GM21526 (cell line): ENCODE data around the gene KRTAP12-3.
"Not testable (repeated sequence)": the region's sequence is repeated elsewhere in the genome, so short reads cannot be mapped to it uniquely, and the experiment has no call there.

Source experiments
- ATAC-seq: cut with Tn5 transposase; IDR thresholded peaks from one replicate; pipeline ENCODE4 v1.9.1; 2021; ENCODE audit warnings: moderate library complexity; ENCODE audit not compliant: unreplicated experiment, low FRiP score

KRTAP12-3 gene

DNA sequence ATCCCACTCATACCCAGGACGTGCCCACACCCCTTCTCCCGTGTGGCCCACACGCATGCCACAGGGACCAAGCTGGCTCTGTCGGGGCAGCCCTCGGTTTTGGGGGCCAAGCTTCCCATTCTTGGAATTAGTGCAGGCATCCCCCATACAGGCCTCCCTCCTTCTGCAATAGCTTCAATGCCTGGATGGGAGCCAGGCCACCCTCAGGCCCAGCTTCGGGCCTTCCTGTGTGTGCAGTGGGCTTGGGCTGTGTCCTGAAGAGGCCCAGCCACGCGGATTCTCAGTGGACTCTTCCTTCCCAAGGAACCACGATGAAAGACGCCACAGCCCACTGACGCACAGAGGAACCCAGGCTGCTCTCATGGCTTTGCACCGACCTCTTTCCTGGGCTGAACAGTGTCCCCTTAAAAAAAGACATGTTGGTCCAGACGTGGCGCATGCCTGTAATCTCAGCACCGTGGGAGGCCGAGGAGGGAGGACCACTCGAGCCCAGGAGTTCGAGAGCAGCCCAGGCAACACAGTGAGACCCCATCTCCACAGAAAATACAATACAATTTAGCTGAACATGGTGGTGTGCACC lies 8.1 kb upstream of the KRTAP12-3 start:
- ATAC-seq: no peak

DNA sequence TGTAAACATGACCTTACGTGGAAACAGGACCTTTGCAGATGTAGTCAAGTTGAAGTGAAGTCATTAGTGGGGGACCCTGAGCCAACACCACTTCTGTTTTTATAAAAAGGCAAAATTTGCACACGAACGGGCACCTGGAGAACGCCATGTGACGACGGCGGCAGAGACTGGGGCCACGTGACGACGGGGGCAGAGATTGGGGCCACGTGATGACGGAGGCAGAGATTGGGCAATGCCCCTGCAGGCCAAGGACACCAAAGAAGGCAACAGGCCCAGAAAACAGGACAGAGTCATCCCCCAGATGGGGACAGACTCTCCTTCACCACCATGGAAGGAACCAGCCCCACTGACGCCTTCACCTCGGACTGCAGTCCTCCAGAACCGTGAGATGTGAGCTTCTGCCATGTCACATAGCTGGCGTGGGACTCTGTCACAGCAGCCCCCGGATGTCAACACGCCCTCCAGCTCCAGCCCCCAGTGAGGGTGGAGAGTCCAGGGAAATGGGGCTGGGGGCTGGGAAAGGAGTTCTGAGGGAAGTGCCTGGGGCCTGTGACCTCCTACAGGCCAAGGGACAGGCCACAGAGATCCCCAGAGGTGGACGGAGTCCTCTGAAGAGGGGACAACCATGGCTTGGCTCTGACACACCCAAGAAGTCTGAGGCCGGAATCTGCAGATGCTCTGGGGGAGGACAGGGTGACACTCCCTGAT lies 7.3 kb upstream of the KRTAP12-3 start:
- no peak for ATAC-seq

DNA sequence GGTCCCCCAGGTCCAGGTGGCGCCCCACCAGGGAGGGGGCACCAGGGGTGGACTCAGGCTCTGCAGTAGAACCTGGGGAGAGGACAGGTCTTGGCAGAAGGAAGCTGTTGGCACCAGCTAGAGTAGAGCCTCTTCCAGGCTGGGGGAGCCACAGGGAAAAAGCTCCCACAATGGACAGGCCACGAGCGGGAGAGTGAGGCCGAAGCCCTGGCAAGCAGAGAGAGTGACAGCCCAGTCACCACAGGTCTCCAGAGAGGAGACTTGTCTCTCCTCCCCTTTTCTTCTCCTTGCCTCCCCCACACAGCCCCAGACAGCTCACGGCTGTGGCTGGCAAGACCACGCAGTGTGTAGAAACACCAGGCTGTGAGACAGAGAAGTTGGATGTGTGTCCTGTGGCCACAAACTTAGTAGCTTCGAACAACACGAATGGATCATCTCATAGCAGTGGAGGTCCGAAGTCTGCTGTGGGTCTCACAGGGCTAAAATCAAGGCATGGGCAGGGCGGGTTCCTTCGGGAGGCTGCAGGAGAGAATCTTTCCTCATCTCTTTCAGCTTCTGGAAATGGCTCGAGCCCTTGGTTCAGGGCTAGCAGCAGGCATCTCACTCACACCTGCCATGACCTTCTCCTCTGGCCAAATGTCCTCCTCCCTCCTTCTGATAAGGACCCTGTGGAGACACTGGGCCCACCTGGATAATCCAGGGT lies 6.6 kb upstream of the KRTAP12-3 start:
- ATAC-seq: no peak

DNA sequence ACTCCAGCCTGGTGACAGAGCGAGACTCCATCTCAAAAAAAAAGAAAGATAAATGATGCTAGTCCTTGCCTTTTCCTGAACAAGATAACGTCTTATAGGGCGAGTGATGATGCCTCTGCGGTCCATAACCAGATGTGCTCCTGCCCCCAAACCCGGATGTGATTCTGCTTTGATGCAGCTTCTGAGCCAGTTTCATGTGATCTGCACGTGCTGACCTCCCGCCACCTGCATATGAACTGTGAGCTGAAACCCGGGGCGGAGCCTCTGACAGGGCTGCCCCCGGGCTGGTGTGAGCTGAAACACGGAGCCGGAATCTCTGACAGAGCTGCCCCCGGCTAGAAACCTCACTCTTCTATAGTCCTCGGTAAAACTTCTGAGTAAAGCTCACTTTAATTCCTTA lies 4.6 kb upstream of the KRTAP12-3 start:
- no peak for ATAC-seq

DNA sequence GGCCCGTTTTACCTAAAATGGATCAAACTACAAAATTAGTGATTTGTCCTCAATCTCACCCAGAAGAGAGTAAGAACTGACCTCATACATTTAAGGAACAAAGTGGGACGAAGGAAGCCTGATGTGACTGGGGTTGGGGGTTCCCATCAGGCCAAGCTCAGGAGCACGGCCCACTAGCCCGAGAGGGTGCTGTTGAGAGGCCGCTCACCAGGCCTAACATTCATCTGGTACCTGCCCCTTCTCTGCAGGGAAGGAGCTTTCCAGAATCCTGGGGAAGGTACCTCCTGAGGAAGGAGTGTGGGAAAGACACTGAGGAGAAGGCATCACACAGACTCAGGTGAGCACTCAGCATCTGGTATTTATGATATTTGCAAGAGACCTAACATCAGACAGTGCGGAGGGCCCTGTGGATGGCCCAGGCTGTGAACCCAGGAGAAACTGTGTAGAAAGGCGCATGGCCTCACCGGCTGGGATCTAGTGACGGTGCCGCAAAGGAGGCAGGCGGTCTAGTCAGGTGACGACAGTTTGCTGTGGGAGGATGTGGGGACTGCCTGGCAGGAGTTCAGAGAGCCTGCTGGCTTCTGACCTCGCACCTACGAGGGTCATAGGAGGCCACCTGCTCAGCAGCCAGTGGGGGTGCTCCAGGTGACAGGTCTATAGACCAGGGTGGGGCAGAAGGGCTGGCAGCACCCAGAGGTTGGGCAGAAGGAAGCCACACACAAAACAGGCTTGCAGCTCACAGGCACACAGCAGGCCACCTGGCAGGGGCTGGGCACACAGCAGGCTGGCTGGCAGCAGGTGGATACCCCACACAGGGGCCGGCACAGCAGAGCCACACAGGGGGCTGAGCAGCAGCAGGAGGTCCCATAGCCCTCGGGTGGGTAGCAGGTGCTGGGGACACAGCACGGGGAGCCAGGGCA lies 3.8 kb upstream of the KRTAP12-3 start:
- no peak for ATAC-seq

DNA sequence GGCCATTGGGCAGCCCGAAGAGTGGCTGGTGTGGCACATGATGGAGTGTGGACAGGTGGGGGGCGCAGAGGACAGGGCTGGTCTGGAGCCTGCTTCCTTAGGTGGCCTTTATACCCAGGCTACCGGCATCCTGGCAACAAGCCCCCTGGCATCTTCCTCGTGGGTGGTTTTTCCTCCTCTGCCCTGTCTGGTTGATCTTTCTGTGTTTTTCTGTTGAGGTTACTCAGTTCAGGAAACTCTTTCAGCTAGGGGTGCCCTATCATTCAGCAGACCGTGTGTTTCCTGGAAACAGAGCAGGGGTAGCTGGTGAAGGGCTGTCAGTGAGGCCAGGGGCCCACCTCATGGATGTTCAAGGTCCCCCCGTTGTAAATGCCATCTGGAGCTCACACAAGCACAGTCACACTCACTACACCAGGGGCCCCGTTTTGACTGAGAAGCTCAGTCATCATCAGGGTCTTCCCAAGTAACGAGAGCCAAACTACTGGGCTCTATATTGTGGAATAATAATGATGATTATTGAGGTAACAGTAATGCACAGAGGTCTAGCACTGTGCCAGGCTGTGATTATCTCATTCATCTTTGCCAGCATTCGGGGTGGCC lies 3.1 kb upstream of the KRTAP12-3 start, which contains the start of gene KRTAP12-4:
Gene KRTAP12-4, minus strand, starts transcription at position 84 of the 600 bp plus-strand sequence. Its CDS starts 45 bp downstream, at position 39.
- no peak for ATAC-seq

DNA sequence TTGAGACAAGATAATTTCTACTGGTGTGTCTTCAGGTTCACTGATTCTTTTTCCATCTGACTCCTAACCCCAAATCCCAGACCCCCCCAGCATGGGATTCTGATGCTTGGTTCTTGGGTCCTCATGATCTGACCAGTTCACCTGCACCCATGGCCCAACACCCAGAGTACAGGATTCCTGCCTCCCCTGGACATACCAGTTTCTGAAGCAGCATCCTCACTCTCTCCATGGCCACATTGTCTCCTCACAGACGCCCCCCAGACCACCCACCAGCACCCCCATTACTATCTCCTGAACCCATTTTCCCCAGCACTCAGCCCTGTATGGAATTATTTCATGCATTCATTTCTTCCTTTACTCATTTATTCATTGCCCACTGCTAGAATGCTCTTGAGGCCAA lies 864 bp upstream of the KRTAP12-3 start:
- no peak for ATAC-seq

DNA sequence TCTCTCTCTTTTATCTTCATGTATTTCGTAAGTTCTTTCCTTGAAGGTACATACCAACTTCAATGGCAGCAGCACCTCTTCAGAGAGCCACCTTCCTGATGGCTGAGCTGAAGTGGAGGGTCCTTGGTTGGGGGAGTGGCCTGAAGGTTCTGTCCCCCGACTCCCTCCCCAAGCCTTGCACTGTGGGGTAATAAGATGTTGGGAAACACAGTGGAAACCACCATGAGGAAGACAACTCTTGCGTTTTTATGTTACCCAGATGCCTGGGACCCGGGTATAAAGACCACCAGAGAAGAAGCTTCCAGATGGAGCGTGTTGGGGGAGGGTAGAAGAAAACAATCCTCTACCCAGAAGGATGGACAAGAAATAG lies 794 bp downstream of the KRTAP12-3 start:
- ATAC-seq: no peak

DNA sequence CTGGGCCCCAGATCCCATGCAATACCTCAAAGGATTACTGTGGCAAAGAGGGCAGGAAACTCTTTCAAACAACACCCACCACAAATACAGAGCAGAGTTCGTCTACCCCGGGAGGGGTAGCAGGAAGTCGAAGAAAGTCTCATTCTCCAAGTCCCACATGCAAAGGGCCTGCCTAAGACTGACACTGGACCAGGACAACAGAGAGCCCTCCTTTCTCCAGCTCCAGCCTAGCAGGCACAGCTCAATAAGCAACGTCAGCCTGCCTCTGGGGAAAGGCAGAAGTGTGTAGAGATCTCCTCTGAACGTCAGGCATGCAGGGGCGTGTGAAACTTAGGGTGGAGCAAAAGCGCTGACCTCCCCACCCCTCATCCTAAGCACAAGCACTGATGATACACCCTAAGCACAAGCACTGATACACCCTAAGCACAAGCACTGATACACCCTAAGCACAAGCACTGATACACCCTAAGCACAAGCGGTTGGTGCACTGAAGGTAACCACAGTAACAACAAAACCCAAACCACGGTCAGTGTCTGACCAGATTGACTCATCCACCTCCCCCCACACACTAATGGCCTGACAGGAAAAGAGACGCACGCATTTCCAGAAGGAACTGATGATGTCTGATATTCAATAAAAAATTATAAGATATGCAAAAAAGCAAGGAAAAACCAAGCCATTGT lies 1.3 kb downstream of the KRTAP12-3 start:
- no peak for ATAC-seq

DNA sequence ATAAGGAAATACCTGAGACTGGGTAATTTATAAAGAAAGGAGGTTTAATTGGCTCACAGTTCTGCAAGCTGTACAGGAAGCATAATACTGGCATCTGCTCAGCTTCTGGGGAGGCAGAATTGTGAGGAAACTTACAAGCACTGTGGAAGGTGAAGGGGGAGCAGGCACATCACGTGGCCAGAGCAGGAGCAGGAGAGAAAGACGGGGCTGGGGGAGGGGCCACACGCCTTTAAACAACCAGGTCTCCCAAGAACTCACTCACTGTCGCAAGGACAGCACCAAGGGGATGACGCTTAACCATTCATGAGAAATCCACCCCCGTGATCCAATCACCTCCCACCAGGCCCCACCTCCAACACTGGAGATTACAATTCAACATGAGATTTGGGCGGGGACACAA lies 3.8 kb downstream of the KRTAP12-3 start:
- ATAC-seq: not testable (repeated sequence)

DNA sequence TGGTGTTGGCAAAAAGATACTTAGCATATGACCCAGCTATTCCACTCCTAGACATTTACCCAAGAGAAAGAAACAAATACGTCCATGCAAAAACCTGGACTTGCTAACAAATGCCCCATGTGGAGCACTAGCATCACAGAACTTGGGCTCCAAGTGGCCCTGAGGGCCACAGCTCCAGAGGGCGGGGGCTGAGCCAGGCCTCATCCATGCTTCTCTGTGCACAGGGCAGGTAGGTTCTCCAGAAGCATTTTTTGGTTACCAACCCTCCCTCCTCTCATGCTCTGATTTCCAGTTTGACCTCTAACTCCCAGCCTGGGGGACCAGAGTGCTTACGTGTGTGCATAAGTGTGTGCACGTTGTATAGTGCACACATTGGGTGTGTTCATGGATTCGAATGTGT lies 7.0 kb downstream of the KRTAP12-3 start:
- no peak for ATAC-seq

DNA sequence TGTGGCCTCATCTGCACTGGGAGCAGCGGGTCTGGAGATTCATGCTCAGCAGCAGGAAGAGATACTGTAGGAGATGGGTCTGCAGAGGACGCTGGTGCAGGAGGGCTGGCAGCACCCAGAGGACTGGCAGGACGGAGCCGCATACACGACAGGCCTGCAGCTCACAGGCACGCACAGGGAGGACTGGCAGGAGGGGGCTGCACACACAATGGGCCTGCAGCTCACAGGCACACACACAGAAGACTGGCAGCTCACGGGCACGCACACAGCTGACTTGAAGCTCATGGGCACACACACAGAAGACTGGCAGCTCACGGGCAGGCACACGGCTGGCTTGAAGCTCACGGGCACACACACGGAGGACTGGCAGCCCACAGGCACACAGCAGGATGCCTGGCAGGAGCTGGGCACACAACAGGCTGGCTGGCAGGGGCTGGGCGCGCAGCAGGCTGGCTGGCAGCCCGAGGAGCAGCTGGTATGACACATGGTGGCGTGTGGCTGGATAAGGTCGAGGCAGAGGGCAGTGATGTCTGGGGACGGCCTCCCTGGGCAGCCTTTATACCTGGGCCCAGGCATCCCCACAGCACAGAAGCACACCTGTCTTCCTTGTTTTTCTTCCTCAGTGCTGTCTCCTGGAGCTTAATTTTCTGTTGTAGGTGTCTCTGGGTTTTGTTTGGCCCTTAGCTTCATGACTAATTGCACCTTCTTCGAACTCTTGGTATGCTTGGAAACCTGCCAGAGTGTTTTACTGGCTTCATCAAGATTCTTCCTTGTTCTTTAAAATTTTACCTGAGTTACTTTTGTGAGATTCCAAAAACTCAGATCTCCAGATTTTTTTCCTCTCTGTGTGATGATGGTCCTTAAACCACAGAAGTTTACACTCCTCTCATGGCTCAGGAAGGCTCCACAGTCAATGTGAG lies 8.9 kb downstream of the KRTAP12-3 start, which contains the start of gene KRTAP12-2:
Gene KRTAP12-2, minus strand, starts transcription at position 527 of the 920 bp plus-strand sequence. Its CDS starts 41 bp downstream, at position 486.
- ATAC-seq: no peak

DNA sequence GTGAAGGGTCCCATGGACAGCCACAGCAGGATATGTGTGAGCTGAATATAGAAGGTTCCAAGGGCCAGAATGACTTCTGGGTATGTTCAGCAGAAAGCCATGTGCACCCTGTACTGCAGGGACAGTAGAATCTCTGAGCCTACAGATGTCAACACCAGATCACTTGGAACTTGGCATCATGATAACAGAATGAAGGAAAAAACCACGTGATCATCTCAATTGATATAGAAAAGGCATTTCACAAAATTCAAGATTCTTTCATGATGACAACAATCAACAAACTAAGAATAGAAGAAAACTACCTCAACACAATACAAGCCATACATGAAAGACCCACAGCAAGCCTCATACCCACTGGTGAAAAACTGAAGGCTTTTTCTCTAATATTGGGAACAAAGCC lies 9.9 kb downstream of the KRTAP12-3 start:
- no peak for ATAC-seq

DNA sequence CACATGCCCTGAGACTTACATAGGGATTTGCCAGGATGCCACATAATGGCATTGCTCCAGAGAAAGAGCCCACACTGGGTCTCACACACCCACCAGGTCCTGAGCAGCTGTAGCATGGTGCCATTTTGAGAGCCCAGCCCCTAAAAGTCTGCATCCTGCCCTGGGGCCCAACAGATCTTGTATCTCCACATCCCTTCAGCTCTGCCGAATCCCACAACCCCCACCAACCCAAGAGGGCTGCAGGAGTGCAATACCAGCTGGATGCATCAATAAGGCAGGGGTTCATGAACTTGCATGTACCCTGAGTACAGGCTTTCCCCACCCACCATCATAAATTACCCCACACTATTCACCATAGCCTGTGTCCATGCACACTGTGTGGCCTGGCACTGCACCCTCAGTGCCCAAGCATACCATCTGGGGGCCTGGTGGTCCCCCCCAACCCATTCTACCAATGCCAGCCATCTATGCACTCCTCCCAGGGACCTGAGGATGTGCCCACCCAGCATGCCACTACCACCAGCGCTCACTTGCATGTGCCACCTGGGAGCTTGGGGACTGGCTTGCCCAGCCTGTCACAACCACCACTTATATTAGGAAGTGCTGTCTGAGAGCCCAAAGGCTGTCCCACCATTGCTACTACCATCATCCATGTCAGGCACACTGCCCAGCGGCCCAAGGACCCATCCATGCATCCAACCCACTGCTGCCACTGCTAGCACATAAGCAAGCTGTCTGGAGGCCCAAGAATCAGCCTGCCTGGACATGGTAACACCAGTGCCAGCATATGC lies 13.1 kb downstream of the KRTAP12-3 start:
- ATAC-seq: no peak

DNA sequence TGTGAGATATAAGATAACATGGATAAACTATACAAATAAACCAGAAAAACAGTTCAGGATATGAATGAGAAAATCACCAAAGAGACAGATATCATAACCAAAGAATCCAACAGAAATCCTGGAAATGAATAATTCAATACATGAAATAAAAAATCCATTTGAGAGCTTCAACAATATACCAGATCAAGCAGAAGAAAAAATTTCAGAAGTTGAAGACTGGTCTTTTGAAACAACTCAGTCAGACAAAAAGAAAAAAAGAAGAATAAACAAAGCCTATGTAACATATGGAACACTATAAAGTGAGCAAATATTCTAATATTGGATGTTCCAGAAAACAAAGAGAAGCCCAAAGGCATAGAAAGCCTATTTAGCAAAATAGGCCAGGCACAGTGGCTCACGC lies 14.2 kb downstream of the KRTAP12-3 start:
- ATAC-seq: no peak

DNA sequence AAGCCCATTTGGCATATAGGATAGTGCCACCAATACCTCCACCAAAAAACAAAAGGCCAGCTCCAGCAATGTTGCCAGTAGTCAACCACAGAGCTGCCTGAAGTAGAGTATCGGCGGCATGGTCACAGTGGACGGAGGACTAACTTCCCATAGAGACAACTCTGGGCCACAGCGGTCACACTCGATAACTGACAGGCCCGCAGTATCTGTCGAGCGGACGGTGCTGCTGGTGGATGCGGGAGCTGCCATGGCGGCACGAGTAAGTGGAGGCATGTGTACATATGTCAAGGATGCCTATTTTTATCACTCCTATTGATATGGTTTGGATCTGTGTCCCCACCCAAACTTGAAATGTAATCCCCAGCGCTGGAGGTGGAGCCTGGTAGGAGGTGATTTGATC lies 20.1 kb downstream of the KRTAP12-3 start:
- no peak for ATAC-seq

DNA sequence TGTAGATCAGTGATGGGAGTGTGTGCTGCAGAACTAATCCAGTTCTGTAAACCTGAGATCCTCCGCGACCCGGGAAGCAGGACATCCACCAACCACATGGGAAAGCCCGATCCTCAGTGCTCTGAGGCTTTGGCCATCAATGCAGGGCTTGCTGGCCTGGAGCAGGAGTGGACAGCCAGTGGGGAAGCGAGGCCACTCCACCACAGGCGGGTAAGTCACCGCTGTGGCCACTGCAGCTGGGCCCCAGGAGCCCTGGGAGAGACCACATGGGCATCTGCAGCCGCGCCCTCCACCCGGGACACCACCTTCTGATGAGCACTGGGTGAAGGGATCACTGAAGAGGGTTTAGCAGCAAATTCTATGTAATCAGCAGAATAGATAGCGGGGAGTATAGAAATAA lies 23.4 kb downstream of the KRTAP12-3 start:
- ATAC-seq: no peak
